ENCODE data around the gene LCAT. TPM values are rescaled to one million over a fixed set of nuclear protein-coding genes. Genes with fewer than 3 reads are reported as not detected.

The LCAT gene
- polyA plus RNA-seq, 3 donors from 2014 or later, result 0.14 to 1.3 TPM; not detected in 1

DNA sequence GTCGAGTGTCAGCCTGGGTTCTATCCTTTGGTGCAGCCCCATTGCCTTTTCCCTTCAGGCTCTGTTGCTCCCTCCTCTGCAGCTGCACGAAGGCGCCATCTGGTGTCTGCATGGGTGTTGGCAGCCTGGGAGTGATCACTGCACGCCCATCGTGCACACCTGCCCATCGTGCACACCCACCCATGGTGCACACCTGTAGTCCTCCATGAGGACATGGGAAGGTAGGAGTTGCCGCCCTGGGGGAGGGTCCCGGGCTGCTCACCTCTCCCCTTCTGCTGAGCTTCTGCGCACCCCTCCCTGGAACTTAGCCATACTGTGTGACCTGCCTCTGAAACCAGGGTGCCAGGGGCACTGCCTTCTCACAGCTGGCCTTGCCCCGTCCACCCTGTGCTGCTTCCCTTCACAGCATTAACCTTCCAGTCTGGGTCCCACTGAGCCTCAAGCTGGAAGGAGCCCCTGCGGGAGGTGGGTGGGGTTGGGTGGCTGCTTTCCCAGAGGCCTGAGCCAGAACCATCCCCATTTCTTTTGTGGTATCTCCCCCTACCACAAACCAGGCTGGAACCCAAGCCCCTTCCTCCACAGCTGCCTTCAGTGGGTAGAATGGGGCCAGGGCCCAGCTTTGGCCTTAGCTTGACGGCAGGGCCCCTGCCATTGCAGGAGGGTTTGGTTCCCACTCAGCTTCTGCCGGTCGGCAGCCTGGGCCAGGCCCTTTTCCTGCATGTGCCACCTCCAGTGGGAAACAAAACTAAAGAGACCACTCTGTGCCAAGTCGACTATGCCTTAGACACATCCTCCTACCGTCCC, 15.2 kb downstream of the LCAT start:
- Mint-ChIP-seq H3K4me1 (peaks cover 3 to 5% of the 10 kb centered on the region in 2 donors), H3K27me3 (ENCODE audit: low read depth in 3 of 3) (peaks cover 0 to 3% (median 1%) of the 10 kb centered on the region in 3 donors), H3K9me3 (no peaks in the 10 kb centered on the region), H3K36me3 (no peaks in the 10 kb centered on the region), H3K27ac (peak overlapping the region in 1 of 6 donors; percentile 29), H3K4me3 (no peak overlapping the region)
- peak; percentile 47 to 65 (median 57) for DNase-seq

DNA sequence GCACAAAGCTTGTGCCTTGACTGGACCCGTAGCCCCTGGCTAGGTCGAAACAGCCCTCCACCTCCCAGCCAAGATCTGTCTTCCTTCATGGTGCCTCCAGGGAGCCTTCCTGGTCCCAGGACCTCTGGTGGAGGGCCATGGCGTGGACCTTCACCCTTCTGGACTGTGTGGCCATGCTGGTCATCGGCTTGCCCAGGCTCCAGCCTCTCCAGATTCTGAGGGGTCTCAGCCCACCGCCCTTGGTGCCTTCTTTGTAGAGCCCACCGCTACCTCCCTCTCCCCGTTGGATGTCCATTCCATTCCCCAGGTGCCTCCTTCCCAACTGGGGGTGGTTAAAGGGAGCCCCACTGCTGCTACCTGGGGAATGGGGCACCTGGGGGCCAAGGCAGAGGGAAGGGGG, 15.8 kb downstream of the LCAT start:
- no peaks in the 10 kb centered on the region for H3K36me3 Mint-ChIP-seq
- DNase-seq, result no peak
- H3K4me3 Mint-ChIP-seq, result peak overlapping the region in 1 of 5 donors; percentile 10
- H3K4me1 Mint-ChIP-seq, result peaks cover 0 to 2% of the 10 kb centered on the region in 2 donors
- peaks cover 0 to 2% (median 1%) of the 10 kb centered on the region in 3 donors for H3K27me3 Mint-ChIP-seq (ENCODE audit: low read depth in 3 of 3)
- H3K27ac Mint-ChIP-seq, result peak overlapping the region in 4 of 6 donors; percentile 29 to 67 (median 62)
- no peaks in the 10 kb centered on the region for H3K9me3 Mint-ChIP-seq

DNA sequence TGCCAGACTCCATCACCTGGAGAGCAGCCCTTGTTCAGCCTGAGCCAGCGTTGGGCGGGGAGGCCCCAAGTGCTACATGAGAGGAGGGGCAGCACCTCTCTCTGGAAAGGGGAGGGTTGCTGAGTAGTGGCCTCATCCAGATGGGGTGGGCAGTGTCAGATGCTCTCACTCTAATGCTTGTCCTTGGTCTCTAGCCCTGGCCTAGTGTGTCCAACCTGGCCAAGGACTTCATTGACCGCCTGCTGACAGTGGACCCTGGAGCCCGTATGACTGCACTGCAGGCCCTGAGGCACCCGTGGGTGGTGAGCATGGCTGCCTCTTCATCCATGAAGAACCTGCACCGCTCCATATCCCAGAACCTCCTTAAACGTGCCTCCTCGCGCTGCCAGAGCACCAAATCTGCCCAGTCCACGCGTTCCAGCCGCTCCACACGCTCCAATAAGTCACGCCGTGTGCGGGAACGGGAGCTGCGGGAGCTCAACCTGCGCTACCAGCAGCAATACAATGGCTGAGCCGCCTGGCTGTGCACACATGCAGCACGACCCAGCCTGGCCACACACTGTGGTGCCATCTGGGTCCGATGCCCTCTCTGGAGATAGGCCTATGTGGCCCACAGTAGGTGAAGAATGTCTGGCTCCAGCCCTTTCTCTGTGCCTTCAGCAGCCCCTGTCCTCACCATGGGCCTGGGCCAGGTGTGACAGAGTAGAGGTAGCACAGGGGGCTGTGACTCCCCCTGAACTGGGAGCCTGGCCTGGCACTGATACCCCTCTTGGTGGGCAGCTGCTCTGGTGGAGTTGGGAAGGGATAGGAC, 16.6 kb downstream of the LCAT start:
- H3K4me3 Mint-ChIP-seq, result no peak overlapping the region
- H3K4me1 Mint-ChIP-seq, result peaks cover under 1 to 2% of the 10 kb centered on the region in 2 donors
- peaks cover 0 to 2% (median 1%) of the 10 kb centered on the region in 3 donors for H3K27me3 Mint-ChIP-seq (ENCODE audit: low read depth in 3 of 3)
- no peak for DNase-seq
- peak overlapping the region in 2 of 6 donors; percentile 60 to 67 for H3K27ac Mint-ChIP-seq
- no peaks in the 10 kb centered on the region for H3K9me3 Mint-ChIP-seq
- H3K36me3 Mint-ChIP-seq, result no peaks in the 10 kb centered on the region

DNA sequence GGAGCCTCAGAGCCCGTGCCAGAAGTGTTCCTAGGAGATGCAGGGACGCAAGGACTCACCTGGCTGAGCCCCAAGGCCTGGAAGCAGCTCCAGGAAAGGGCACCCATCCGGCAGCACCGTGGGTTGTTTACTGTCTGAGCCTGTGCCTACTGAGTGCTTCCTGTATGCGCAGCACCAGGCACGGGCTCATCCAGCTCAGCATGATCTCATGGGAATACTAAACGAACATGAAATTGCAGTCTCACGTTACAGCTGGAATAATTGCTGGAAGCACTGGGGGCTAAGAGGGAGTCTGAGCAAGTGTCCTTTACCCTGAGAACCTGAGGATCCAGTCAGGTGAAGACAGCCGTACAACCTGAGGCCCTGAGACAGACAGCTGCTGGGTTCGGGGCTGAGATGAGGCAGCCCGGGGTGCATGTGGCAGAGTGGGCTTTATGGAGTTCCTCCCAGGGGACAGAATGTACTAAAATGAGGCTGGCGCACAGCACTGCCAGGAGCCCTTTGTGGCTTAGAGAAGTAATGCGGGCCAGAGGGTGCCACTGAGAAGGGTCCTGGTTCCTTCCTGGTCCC, 17.7 kb downstream of the LCAT start:
- Mint-ChIP-seq H3K27me3 (ENCODE audit: low read depth in 3 of 3) (peaks cover 0 to 3% (median 2%) of the 10 kb centered on the region in 3 donors), H3K36me3 (no peaks in the 10 kb centered on the region), H3K4me1 (peaks cover 0 to 9% of the 10 kb centered on the region in 2 donors), H3K27ac (peak overlapping the region in 1 of 6 donors; percentile 51), H3K4me3 (no peak overlapping the region), H3K9me3 (no peaks in the 10 kb centered on the region)
- DNase-seq, result no peak

DNA sequence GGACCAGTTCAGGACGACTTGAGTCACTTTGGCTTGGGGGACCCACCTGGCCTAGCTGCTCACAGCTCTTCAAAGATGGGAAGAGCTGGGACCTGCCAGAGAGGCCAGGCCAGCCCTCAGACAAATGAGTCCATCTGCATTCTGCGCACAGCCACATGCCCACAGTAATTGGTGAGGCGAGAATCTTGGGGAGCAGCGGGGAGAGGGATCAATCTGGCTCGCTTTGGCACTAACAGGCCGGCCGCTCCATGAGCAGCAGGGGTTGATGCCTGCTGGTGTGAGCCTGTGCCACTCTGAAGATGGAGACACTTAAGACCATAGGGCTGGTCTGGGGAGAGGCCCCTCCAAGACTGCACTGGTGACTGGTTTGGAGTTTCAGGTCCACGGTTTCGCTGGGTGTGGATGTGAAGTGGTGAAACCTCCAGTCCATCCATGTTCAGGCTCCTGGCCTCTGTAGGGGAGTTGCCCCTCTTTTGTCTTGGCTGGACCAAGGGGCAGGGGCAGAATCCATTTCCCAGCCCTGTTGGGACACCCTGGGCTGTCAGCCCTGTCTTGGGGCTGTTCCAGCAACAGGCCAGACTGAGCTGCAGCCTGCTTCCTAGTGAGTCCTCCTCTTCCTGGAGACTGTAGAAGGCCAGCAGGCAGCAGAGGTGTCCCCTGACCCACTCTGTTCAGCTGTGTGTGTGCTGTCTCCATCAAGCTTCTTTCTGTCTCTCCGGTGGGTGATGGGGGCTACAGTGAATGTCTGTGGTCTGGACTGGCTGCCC, 19.6 kb downstream of the LCAT start:
- Mint-ChIP-seq H3K4me3 (no peak overlapping the region), H3K4me1 (peaks cover 2 to 9% of the 10 kb centered on the region in 2 donors), H3K27ac (peak overlapping the region in 2 of 6 donors; percentile 43 to 48), H3K9me3 (no peaks in the 10 kb centered on the region), H3K27me3 (ENCODE audit: low read depth in 3 of 3) (peaks cover 0 to 1% (median 0%) of the 10 kb centered on the region in 3 donors), H3K36me3 (no peaks in the 10 kb centered on the region)
- DNase-seq, result no peak

DNA sequence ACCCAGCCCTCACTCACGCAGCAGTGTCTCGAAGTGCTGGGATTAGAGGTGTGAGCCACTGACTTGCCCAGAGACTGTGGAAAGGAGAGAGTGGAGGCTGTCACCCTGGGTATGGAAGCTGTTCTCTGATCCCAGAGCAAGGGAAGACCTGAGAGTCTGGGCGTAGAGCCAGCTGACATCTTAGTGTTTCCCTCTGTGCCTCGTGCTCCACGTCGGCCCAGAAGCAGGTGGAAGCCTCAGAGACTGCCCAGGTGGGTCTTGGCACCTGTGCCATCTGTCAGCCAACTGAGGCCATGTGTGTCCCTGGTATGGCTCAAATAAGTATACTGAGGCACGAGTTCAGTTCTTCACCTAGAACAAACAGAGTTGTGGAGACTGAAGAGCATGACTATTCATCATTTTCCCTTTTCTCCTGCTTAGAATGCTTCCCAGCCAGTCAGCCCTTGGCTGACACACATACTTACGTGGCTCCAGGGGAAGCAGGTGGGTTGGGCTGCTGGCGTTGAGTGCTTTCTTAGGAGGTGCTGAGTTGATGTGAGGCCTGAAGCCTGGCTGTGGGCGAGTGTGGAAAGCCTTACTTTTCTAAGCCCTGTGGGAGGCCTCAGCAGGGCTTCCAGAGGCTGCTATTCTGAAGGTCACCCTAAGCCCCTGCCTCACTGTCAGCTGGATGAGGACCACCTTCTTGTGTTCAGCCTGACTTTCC, 20.4 kb downstream of the LCAT start:
- H3K36me3 Mint-ChIP-seq, result no peaks in the 10 kb centered on the region
- H3K9me3 Mint-ChIP-seq, result no peaks in the 10 kb centered on the region

DNA sequence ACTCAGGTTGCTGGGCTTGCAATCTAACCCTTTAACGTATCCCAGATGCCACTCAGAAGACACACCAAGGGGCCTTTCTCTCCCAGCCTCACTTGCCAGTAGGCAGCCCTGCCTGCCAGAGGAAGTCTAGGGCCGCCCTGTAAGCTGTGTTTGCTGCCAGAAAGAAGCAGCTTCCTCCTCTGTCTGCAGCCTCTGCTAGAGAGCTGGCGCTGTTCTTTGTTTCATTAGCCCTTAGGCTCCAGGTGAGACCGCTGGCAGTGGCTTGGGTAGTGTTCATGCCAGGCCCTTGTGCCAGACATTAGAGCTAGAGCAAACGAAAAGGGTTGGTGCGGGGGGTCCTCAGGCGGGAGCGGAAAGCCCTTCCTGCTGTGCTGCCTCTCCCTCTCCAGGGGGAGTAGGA, 21.2 kb downstream of the LCAT start:
- peaks cover 7 to 12% of the 10 kb centered on the region in 2 donors for H3K4me1 Mint-ChIP-seq
- no peaks in the 10 kb centered on the region for H3K9me3 Mint-ChIP-seq
- no peak for DNase-seq
- peak overlapping the region in 1 of 6 donors; percentile 45 for H3K27ac Mint-ChIP-seq
- no peak overlapping the region for H3K4me3 Mint-ChIP-seq
- peaks cover 0 to 1% (median 0%) of the 10 kb centered on the region in 3 donors for H3K36me3 Mint-ChIP-seq
- peaks cover 0 to 1% (median 0%) of the 10 kb centered on the region in 3 donors for H3K27me3 Mint-ChIP-seq (ENCODE audit: low read depth in 3 of 3)

More for the DNA sequence above, 20.4 kb downstream of the LCAT start:
- Mint-ChIP-seq H3K27me3 (ENCODE audit: low read depth in 3 of 3) (peaks cover 0 to 1% (median 0%) of the 10 kb centered on the region in 3 donors), H3K27ac (no peak overlapping the region), H3K4me3 (no peak overlapping the region), H3K4me1 (peaks cover 5 to 9% of the 10 kb centered on the region in 2 donors)
- no peak for DNase-seq

DNA sequence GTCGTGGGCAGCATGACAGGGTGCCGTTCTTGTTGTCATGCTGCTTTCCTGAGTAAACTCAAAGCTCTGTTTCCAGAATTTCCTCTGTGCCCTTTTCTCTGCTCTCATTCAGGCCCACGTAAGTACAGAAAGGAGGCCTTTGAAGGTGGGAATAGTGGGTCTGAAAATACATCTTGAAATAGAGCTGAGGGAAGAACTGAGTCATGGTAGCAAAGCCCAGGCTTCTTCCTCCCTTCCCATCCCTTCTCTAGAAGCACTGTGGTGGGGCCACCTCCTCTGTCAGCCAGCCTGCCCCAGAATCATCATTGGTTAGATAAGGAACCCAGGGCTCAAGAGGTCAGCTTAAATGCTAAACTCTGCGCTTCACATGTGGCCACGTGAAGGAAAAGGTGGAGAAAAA, 21.7 kb downstream of the LCAT start:
- Mint-ChIP-seq H3K36me3 (peaks cover 0 to 7% (median 0%) of the 10 kb centered on the region in 3 donors), H3K4me3 (no peak overlapping the region), H3K27me3 (ENCODE audit: low read depth in 3 of 3) (peaks cover 0 to 3% (median 1%) of the 10 kb centered on the region in 3 donors), H3K4me1 (peaks cover 7 to 17% of the 10 kb centered on the region in 2 donors), H3K9me3 (no peaks in the 10 kb centered on the region), H3K27ac (peak overlapping the region in 3 of 6 donors; percentile 32 to 73 (median 48))
- DNase-seq, result no peak

DNA sequence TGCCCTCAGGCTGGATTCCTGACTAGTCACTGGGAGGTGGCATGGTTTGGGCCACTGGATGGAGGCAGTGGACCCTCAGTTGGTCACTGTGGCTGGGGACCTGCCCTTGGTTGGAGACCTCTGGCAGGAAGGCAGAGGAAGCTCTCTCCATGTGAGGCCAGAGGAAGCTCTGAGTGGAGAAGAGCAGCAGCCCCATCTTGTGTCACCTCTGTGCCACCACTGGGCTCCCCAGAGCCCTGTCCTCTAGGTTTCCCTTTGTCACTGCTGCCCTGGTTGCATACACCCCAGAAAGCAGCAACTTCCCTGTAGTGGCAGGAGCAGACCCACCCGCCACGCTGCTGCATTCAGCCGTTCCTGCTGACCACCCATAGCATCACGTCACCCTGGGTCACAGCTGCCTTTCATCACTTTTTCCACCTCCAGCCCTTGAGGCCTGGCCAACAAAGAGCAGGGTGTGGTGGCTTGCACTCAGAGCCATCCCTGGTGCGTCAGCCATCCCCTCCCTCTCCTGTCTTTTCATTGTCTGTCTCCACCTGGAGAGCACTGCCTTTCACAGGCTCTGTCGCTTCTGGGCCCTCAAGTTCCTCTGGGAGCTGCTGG, 24.2 kb downstream of the LCAT start:
- Mint-ChIP-seq H3K27me3 (ENCODE audit: low read depth in 3 of 3) (peaks cover 0 to 3% (median 1%) of the 10 kb centered on the region in 3 donors), H3K36me3 (peaks cover 0 to 7% (median 0%) of the 10 kb centered on the region in 3 donors), H3K4me1 (peaks cover 11 to 27% of the 10 kb centered on the region in 2 donors), H3K4me3 (no peak overlapping the region), H3K27ac (peak overlapping the region in 1 of 6 donors; percentile 64), H3K9me3 (no peaks in the 10 kb centered on the region)
- no peak for DNase-seq

DNA sequence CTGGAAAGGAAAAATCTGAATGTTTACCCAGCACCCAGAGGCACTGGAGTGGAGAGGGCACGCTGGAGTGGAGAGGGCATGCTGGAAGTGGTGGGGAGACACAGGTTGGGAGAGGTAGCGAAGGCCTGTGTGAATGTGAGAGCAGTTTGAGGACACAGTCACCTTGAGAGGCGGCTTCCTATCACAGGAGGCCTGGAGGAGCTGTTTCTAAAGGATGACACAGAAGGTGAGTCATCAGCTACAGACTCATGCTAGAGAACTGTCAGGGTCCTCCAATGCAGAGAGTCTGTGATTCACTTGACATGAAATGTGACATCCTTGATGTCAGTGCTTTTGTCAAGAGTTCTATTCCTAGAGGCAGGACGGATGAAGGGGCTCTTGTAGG, 26.1 kb downstream of the LCAT start:
- Mint-ChIP-seq H3K27me3 (ENCODE audit: low read depth in 3 of 3) (peaks cover 0 to 3% (median 1%) of the 10 kb centered on the region in 3 donors), H3K36me3 (peaks cover 0 to 11% (median 0%) of the 10 kb centered on the region in 3 donors), H3K27ac (peak overlapping the region in 2 of 6 donors; percentile 19 to 51), H3K4me3 (no peak overlapping the region), H3K9me3 (no peaks in the 10 kb centered on the region), H3K4me1 (peaks cover 11 to 27% of the 10 kb centered on the region in 2 donors)
- no peak for DNase-seq

DNA sequence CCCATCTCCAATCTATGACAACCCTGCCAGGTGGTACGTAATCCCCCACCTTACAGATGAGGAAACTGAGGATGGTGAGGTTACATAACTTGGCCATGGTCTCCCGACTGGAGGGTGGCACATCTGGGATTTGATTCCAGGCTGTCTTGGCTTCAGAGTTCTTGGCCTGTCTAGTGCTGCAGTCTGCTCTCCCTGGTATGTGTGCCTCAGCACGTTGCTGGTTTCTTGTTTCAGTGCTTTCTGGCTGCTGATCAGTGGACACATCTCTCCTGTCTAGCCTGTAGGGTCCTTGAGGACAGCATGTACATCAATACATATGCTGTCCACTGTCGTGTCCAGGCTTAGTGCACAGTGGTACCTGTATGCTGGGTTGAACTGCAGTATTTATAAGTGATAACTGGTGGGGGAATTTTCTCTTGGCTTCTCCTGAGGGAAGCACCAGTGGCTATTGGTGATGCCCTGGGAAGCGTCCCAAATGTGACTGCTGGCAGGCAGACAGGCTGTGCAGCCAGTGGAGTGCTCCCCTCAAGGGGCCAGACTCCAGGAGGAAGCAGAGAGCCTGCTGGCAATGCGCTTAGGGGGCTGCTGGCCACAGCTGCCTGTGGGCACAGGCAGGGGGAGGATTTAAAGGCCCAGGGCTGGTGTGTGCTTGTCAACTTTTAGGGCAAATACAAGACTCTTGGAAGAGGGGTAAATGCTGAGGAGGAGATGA, 26.6 kb downstream of the LCAT start:
- H3K27me3 Mint-ChIP-seq (ENCODE audit: low read depth in 3 of 3), result peaks cover 0 to 3% (median 1%) of the 10 kb centered on the region in 3 donors
- H3K4me1 Mint-ChIP-seq, result peaks cover 11 to 24% of the 10 kb centered on the region in 2 donors
- H3K4me3 Mint-ChIP-seq, result no peak overlapping the region
- peaks cover 0 to 11% (median 0%) of the 10 kb centered on the region in 3 donors for H3K36me3 Mint-ChIP-seq
- H3K9me3 Mint-ChIP-seq, result no peaks in the 10 kb centered on the region
- peak overlapping the region in 5 of 6 donors; percentile 19 to 56 (median 46) for H3K27ac Mint-ChIP-seq
- no peak for DNase-seq

Measured in immature natural killer cell (primary cell).